Nephron (organoid): ENCODE results near the gene PTPRN2.

Source experiments
- H3K27ac Mint-ChIP-seq, 3 experiments: 2 replicates each; pipeline ENCODE4 v1.8.0; 2020; ENCODE audit warnings: mixed read lengths in 3 of 3, mild to moderate bottlenecking in 2 of 3, moderate library complexity in 1 of 3
- H3K27me3 Mint-ChIP-seq: 2 replicates; pipeline ENCODE4 v1.8.0; 2021; ENCODE audit warnings: low read depth, mild to moderate bottlenecking, moderate library complexity, mixed read lengths
- H3K36me3 Mint-ChIP-seq: 2 replicates; pipeline ENCODE4 v1.8.0; 2020; ENCODE audit warnings: low read depth, mixed read lengths
- H3K4me1 Mint-ChIP-seq: 2 replicates; pipeline ENCODE4 v1.8.0; 2020; ENCODE audit warnings: mixed read lengths
- H3K4me3 Mint-ChIP-seq, 3 experiments: 2 replicates each; pipeline ENCODE4 v1.8.0; 2020; ENCODE audit warnings: mild to moderate bottlenecking in 3 of 3, mixed read lengths in 3 of 3, moderate library complexity in 2 of 3
- H3K9me3 Mint-ChIP-seq: 2 replicates; pipeline ENCODE4 v1.8.0; 2020; ENCODE audit warnings: mixed read lengths
- CTCF ChIP-seq, 3 experiments: fragments of 200-600 bp; sonication (generic); IDR thresholded peaks; one replicate each; pipeline ENCODE4 v1.5.0; 2021; ENCODE audit warnings: antibody characterized with exemption in 3 of 3; ENCODE audit not compliant: unreplicated experiment in 3 of 3

The PTPRN2 gene

GRCh38 chr7:158073845-158074840, 513.5 kb downstream of the PTPRN2 start:
- Mint-ChIP-seq H3K27ac (no peak overlapping the region), H3K27me3 (peaks cover 15% of the 10 kb centered on the region), H3K4me3 (no peak overlapping the region), H3K9me3 (peaks cover 5% of the 10 kb centered on the region), H3K36me3 (no peaks in the 10 kb centered on the region), H3K4me1 (no peaks in the 10 kb centered on the region)
- TF ChIP-seq CTCF (IDR thresholded peaks at IDR 0.05; ENCODE audit: unreplicated experiment in 3 of 3) = no peak

- TF ChIP-seq CTCF (IDR thresholded peaks at IDR 0.05; ENCODE audit: unreplicated experiment in 3 of 3) = no peak
- H3K36me3 Mint-ChIP-seq = no peaks in the 10 kb centered on the region
- peaks cover 19% of the 10 kb centered on the region for H3K27me3 Mint-ChIP-seq
- H3K27ac Mint-ChIP-seq = no peak overlapping the region
- H3K4me3 Mint-ChIP-seq = no peak overlapping the region
- no peaks in the 10 kb centered on the region for H3K4me1 Mint-ChIP-seq
- H3K9me3 Mint-ChIP-seq = peaks cover 5% of the 10 kb centered on the region
Observed at GRCh38 chr7:158072991-158073730, 514.5 kb downstream of the PTPRN2 start.

DNA sequence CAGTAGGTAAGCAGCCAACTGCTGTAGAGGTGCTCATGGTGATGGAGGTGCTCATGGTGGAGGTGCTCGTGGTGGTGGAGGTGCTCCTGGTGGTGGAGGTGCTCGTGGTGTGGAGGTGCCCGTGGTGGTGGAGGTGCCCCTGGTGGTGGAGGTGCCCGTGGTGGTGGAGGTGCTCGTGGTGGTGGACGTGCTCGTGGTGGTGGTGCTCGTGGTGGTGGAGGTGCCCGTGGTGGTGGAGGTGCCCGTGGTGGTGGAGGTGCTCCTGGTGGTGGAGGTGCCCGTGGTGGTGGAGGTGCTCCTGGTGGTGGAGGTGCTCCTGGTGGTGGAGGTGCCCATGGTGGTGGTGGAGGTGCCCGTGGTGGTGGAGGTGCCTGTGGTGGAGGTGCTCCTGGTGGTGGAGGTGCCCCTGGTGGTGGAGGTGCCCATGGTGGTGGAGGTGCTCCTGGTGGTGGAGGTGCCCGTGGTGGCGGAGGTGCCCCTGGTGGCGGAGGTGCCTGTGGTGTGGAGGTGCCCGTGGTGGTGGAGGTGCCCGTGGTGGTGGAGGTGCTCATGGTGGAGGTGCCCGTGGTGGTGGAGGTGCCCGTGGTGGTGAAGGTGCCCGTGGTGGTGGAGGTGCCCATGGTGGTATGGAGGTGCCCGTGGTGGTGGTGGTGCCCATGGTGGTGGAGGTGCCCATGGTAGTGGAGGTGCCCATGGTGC, 517.3 kb downstream of the PTPRN2 start:
- TF ChIP-seq CTCF (IDR thresholded peaks at IDR 0.05; ENCODE audit: unreplicated experiment in 3 of 3) = no peak
- Mint-ChIP-seq H3K27me3 (peaks cover 31% of the 10 kb centered on the region), H3K36me3 (no peaks in the 10 kb centered on the region), H3K27ac (no peak overlapping the region), H3K4me3 (no peak overlapping the region), H3K9me3 (peaks cover 5% of the 10 kb centered on the region), H3K4me1 (no peaks in the 10 kb centered on the region)

DNA sequence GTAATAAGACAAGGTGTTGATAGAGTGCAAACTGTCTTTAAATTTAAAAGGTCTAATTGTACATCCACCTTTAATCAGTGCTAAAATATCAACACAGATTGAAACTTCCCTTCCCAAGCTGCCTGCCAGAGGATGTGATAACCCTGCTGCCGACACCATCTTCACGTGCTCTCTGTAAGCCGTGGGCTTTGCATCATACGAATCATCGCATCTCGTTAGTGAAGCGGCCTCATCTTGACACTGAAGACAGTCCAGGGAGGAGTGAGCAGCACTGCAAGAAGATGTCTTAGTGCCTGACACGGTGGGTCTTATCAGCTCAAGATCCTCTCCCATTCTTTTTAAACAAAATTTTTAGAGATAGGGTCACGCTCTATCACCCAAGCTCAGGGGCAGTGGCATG, 518.8 kb downstream of the PTPRN2 start:
- H3K4me1 Mint-ChIP-seq = no peaks in the 10 kb centered on the region

More for the DNA sequence above, 518.8 kb downstream of the PTPRN2 start:
- no peak for TF ChIP-seq CTCF (IDR thresholded peaks at IDR 0.05; ENCODE audit: unreplicated experiment in 3 of 3)
- no peaks in the 10 kb centered on the region for H3K36me3 Mint-ChIP-seq
- peaks cover 36% of the 10 kb centered on the region for H3K27me3 Mint-ChIP-seq
- H3K9me3 Mint-ChIP-seq = peaks cover 5% of the 10 kb centered on the region
- H3K4me3 Mint-ChIP-seq = no peak overlapping the region
- H3K27ac Mint-ChIP-seq = no peak overlapping the region
